ENCODE measurements around the gene NRXN3.

GRCh38 chr14:79229383-79229909, 1059.3 kb downstream of the NRXN3 start:
- TF ChIP-seq BHLHE40 (IDR thresholded peaks at IDR 0.05; ENCODE audit: borderline replicate concordance) (no peak), SP1 (IDR thresholded peaks at IDR 0.05) (no peak), ARNT (IDR thresholded peaks at IDR 0.05) (no peak), SUZ12 (IDR thresholded peaks at IDR 0.05) (no peak), FOXA1 (IDR thresholded peaks at IDR 0.05) (no peak), LEF1 (IDR thresholded peaks at IDR 0.05; ENCODE audit: borderline replicate concordance) (no peak), TARDBP (IDR thresholded peaks at IDR 0.05) (no peak)

All from HEK293T (cell line).